Peyer's patch (tissue), 4 donors: ENCODE data around the gene SSUH2.

Experiments
- CTCF ChIP-seq, 6 experiments: fragments of 450-650 bp in 4 of 6; fragments of 200-600 bp in 2 of 6; sonication (generic) in 1 of 6; IDR thresholded peaks; one replicate each; pipeline ENCODE4 v1.5.1; 2017 to 2019; ENCODE audit warnings: antibody characterized with exemption in 6 of 6, mild to moderate bottlenecking in 3 of 6, moderate library complexity in 1 of 6
- POLR2A ChIP-seq, 2 donors: fragments of 450-650 bp; IDR thresholded peaks; one replicate each; pipeline ENCODE4 v1.5.1; 2017; ENCODE audit warnings: antibody characterized with exemption in 2 of 2, mild to moderate bottlenecking in 2 of 2, moderate library complexity in 2 of 2

DNA sequence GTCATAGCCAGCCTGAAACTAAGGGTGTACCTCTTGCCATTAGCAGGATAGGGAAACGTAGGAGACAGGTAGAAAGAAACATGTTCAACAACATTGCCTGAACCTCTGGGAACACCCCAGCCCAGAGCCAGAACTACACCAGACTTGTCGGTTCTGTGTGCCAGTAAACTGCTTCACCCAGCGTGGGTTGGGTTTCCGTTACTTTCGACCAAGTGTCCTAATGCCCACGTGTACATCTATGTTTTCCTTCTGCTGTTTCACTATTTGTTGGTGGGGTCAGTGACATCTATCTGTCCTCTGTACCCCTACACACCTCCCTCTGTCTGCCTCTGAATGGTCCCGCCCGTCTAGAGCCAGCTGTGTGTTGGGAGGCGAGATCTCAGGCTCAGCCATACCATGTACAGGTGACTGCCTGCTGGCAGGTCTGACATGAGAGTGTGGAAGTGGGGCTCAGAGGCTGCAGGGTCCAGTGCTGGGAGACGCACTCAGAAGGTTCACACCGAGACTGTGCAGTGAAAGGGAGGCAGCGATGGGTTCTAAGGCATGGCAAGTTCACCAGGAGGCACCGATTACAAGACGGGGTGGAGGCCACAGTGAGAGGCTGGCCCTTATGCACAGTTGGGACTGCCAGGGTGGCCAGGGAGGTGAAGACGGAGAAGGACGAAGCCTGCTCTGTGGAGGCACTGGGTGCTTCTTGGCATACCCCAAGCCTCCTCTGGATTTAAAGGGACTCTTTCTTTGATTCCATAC lies 36.4 kb downstream of the SSUH2 start:
- TF ChIP-seq CTCF (IDR thresholded peaks at IDR 0.05), result no peak
- no peak for TF ChIP-seq POLR2A (IDR thresholded peaks at IDR 0.05)
